Measurements from ENCODE around the gene PCBP3. TPM values are rescaled to one million over a fixed set of nuclear protein-coding genes. Genes with fewer than 3 reads are reported as not detected.
A peak's percentile ranks its signal among the peaks of the same experiment; 100 is the strongest.

PCBP3 gene
- total RNA-seq, 1 experiment from 2014 or later, result 3.7 TPM

GRCh38 chr21:45596704-45597318 is 46.7 kb upstream of the PCBP3 start:
- ChIA-PET POLR2A (no interaction called here), CTCF (interaction anchor here (0.5 to 2.2 kb wide), 20 partner anchors 8 to 265 kb away, joined by 3 to 9 read pairs (median 3); no protein-coding TSS in a partner anchor)
- peak; percentile 92 for TF ChIP-seq CTCF (IDR thresholded peaks at IDR 0.05; ENCODE audit: unreplicated experiment)
- DNase-seq (ENCODE audit: unreplicated experiment), result peak; percentile 69
- Mint-ChIP-seq H3K27ac (ENCODE audit: low read depth, unreplicated experiment) (no peak overlapping the region), H3K4me3 (ENCODE audit: unreplicated experiment) (no peak overlapping the region), H3K27me3 (ENCODE audit: insufficient read depth, unreplicated experiment) (peaks cover 45% of the 10 kb centered on the region), H3K36me3 (ENCODE audit: insufficient read depth, unreplicated experiment) (no peaks in the 10 kb centered on the region), H3K4me1 (ENCODE audit: insufficient read depth, unreplicated experiment) (no peaks in the 10 kb centered on the region), H3K9me3 (ENCODE audit: unreplicated experiment) (no peaks in the 10 kb centered on the region)
- BruUV-seq (replicated peaks), result no TSS peak
- intact Hi-C loops (cut with micrococcal nuclease), result loop anchor here (1.0 to 5.0 kb wide), 2 partner anchors 41 to 155 kb away; no protein-coding TSS in a partner anchor

- peaks cover 47% of the 10 kb centered on the region for H3K27me3 Mint-ChIP-seq (ENCODE audit: insufficient read depth, unreplicated experiment)
- no peak for TF ChIP-seq CTCF (IDR thresholded peaks at IDR 0.05; ENCODE audit: unreplicated experiment)
Measured at GRCh38 chr21:45598109-45598508, 45.4 kb upstream of the PCBP3 start.

GRCh38 chr21:45598666-45599065 is 44.9 kb upstream of the PCBP3 start:
- Mint-ChIP-seq H3K36me3 (ENCODE audit: insufficient read depth, unreplicated experiment) (no peaks in the 10 kb centered on the region), H3K4me1 (ENCODE audit: insufficient read depth, unreplicated experiment) (no peaks in the 10 kb centered on the region), H3K4me3 (ENCODE audit: unreplicated experiment) (no peak overlapping the region), H3K27ac (ENCODE audit: low read depth, unreplicated experiment) (no peak overlapping the region), H3K9me3 (ENCODE audit: unreplicated experiment) (peaks cover 13% of the 10 kb centered on the region), H3K27me3 (ENCODE audit: insufficient read depth, unreplicated experiment) (peaks cover 50% of the 10 kb centered on the region)
- ChIA-PET POLR2A (no interaction called here), CTCF (interaction anchor here (0.6 to 1.8 kb wide), 2 partner anchors 43 to 142 kb away, joined by 3 to 9 read pairs; no protein-coding TSS in a partner anchor)
- intact Hi-C loops (cut with micrococcal nuclease), result loop anchor here (5.0 kb wide), 1 partner anchor 156 kb away; no protein-coding TSS in a partner anchor
- DNase-seq (ENCODE audit: unreplicated experiment), result no peak
- BruUV-seq (replicated peaks), result no TSS peak
- TF ChIP-seq CTCF (IDR thresholded peaks at IDR 0.05; ENCODE audit: unreplicated experiment), result no peak

More at GRCh38 chr21:45598109-45598508, 45.4 kb upstream of the PCBP3 start:
- ChIA-PET POLR2A (no interaction called here), CTCF (interaction anchor here (0.6 to 2.1 kb wide), 3 partner anchors 10 to 142 kb away, joined by 3 to 9 read pairs (median 6); no protein-coding TSS in a partner anchor)
- Mint-ChIP-seq H3K36me3 (ENCODE audit: insufficient read depth, unreplicated experiment) (no peaks in the 10 kb centered on the region), H3K27ac (ENCODE audit: low read depth, unreplicated experiment) (no peak overlapping the region), H3K4me1 (ENCODE audit: insufficient read depth, unreplicated experiment) (no peaks in the 10 kb centered on the region), H3K4me3 (ENCODE audit: unreplicated experiment) (no peak overlapping the region), H3K9me3 (ENCODE audit: unreplicated experiment) (peaks cover 7% of the 10 kb centered on the region)
- DNase-seq (ENCODE audit: unreplicated experiment), result no peak
- BruUV-seq (replicated peaks), result no TSS peak
- intact Hi-C loops (cut with micrococcal nuclease), result loop anchor here (5.0 kb wide), 1 partner anchor 156 kb away; no protein-coding TSS in a partner anchor

GRCh38 chr21:45599146-45599581 is 44.4 kb upstream of the PCBP3 start:
- Mint-ChIP-seq H3K27me3 (ENCODE audit: insufficient read depth, unreplicated experiment) (peaks cover 50% of the 10 kb centered on the region), H3K9me3 (ENCODE audit: unreplicated experiment) (peaks cover 18% of the 10 kb centered on the region), H3K27ac (ENCODE audit: low read depth, unreplicated experiment) (no peak overlapping the region), H3K36me3 (ENCODE audit: insufficient read depth, unreplicated experiment) (no peaks in the 10 kb centered on the region), H3K4me3 (ENCODE audit: unreplicated experiment) (no peak overlapping the region), H3K4me1 (ENCODE audit: insufficient read depth, unreplicated experiment) (no peaks in the 10 kb centered on the region)
- no peak for TF ChIP-seq CTCF (IDR thresholded peaks at IDR 0.05; ENCODE audit: unreplicated experiment)
- ChIA-PET CTCF (no interaction called here), POLR2A (no interaction called here)
- no TSS peak for BruUV-seq (replicated peaks)
- intact Hi-C loops (cut with micrococcal nuclease), result loop anchor here (5.0 kb wide), 1 partner anchor 157 kb away; no protein-coding TSS in a partner anchor
- DNase-seq (ENCODE audit: unreplicated experiment), result no peak
